ENCODE measurements around the gene NIM1K.

NIM1K gene

DNA sequence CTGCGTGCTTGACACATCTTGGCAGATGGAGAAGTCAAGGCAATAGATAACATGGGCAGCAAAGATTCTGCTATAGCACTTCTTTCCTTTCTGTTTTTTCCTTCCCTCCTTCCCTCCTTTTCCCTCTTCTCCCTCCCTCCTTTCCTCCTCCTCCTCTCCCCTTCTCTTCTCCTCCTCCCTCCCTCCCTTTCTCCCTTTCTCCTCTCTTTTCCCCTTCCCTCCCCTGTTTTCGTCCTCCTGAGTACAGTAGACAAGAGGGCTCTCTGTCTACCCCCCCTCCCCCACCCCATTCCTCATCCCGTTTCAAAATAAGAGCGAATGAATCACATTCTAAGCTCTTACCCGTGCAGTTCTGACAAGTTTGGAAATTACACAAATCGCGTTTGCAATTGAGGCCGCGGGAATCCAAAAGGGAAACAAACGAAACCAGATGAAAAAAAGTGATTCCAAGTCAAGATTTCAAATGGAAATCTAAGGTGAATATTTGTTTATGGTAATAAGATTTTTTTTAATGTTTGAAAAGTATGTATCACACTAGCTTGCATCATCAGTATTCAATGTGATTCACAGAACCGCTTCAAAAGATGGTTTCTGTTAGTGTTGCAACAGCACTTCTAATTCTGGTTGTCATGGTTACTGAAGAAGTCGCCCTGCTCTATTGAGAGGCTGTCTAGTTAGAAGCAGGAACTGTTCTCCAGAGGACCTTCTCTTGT lies 1.3 kb downstream of the NIM1K start (continued):
- TF ChIP-seq ZNF138 (tag by site-specific recombination; IDR thresholded peaks at IDR 0.05; ENCODE audit: borderline replicate concordance) (0 out of 2 replicates have a peak, but pooled peaks have one; percentile 17), KLF9 (tag by site-specific recombination; IDR thresholded peaks at IDR 0.05; ENCODE audit: low read depth) (peak; percentile 67), ZNF335 (tag by site-specific recombination; conservative IDR thresholded peaks at IDR 0.05) (peak; percentile 60), ZNF521 (tag by site-specific recombination; IDR thresholded peaks at IDR 0.05) (no peak), ZNF302 (tag by site-specific recombination; IDR thresholded peaks at IDR 0.05; ENCODE audit: low read depth) (no peak), ZEB2 (tag by site-specific recombination; IDR thresholded peaks at IDR 0.05) (peak; percentile 72), ZNF510 (tag by site-specific recombination; IDR thresholded peaks at IDR 0.05; ENCODE audit: insufficient replicate concordance) (no peak), RBAK (tag by site-specific recombination; IDR thresholded peaks at IDR 0.05) (no peak), ZNF624 (tag by site-specific recombination; IDR thresholded peaks at IDR 0.05) (no peak), GLI2 (tag by site-specific recombination; IDR thresholded peaks at IDR 0.05; ENCODE audit: borderline replicate concordance, low read depth) (no peak), ZNF10 (tag by site-specific recombination; IDR thresholded peaks at IDR 0.05) (no peak), ZNF350 (tag by site-specific recombination; IDR thresholded peaks at IDR 0.05) (no peak), TRIM28 (IDR thresholded peaks at IDR 0.05; ENCODE audit: borderline replicate concordance, low read length) (no peak), ZNF596 (tag by site-specific recombination; IDR thresholded peaks at IDR 0.05) (no peak), ZNF423 (tag by site-specific recombination; IDR thresholded peaks at IDR 0.05) (no peak), ZNF155 (tag by site-specific recombination; IDR thresholded peaks at IDR 0.05) (no peak), ZNF670 (tag by site-specific recombination; IDR thresholded peaks at IDR 0.05; ENCODE audit: low read depth) (no peak), OVOL3 (tag by site-specific recombination; IDR thresholded peaks at IDR 0.05) (no peak), ZNF664 (tag by site-specific recombination; IDR thresholded peaks at IDR 0.05) (no peak), PRDM1 (tag by site-specific recombination; IDR thresholded peaks at IDR 0.05) (peak; percentile 100), BCL11A (tag by site-specific recombination; IDR thresholded peaks at IDR 0.05; ENCODE audit: low read depth) (0 out of 2 replicates have a peak, but pooled peaks have one; percentile 74), ZNF292 (tag by site-specific recombination; IDR thresholded peaks at IDR 0.05; ENCODE audit: borderline replicate concordance, low read depth) (no peak), ZNF747 (tag by site-specific recombination; IDR thresholded peaks at IDR 0.05) (no peak), ZNF391 (tag by site-specific recombination; IDR thresholded peaks at IDR 0.05; ENCODE audit: borderline replicate concordance, low read depth) (peak; percentile 93)
- TF ChIP-seq, protein P1, sequence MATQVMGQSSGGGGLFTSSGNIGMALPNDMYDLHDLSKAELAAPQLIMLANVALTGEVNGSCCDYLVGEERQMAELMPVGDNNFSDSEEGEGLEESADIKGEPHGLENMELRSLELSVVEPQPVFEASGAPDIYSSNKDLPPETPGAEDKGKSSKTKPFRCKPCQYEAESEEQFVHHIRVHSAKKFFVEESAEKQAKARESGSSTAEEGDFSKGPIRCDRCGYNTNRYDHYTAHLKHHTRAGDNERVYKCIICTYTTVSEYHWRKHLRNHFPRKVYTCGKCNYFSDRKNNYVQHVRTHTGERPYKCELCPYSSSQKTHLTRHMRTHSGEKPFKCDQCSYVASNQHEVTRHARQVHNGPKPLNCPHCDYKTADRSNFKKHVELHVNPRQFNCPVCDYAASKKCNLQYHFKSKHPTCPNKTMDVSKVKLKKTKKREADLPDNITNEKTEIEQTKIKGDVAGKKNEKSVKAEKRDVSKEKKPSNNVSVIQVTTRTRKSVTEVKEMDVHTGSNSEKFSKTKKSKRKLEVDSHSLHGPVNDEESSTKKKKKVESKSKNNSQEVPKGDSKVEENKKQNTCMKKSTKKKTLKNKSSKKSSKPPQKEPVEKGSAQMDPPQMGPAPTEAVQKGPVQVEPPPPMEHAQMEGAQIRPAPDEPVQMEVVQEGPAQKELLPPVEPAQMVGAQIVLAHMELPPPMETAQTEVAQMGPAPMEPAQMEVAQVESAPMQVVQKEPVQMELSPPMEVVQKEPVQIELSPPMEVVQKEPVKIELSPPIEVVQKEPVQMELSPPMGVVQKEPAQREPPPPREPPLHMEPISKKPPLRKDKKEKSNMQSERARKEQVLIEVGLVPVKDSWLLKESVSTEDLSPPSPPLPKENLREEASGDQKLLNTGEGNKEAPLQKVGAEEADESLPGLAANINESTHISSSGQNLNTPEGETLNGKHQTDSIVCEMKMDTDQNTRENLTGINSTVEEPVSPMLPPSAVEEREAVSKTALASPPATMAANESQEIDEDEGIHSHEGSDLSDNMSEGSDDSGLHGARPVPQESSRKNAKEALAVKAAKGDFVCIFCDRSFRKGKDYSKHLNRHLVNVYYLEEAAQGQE (tag by site-specific recombination; IDR thresholded peaks at IDR 0.05), result peak; percentile 55
- TF ChIP-seq, protein P2, sequence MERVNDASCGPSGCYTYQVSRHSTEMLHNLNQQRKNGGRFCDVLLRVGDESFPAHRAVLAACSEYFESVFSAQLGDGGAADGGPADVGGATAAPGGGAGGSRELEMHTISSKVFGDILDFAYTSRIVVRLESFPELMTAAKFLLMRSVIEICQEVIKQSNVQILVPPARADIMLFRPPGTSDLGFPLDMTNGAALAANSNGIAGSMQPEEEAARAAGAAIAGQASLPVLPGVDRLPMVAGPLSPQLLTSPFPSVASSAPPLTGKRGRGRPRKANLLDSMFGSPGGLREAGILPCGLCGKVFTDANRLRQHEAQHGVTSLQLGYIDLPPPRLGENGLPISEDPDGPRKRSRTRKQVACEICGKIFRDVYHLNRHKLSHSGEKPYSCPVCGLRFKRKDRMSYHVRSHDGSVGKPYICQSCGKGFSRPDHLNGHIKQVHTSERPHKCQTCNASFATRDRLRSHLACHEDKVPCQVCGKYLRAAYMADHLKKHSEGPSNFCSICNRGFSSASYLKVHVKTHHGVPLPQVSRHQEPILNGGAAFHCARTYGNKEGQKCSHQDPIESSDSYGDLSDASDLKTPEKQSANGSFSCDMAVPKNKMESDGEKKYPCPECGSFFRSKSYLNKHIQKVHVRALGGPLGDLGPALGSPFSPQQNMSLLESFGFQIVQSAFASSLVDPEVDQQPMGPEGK (tag by site-specific recombination; IDR thresholded peaks at IDR 0.05), result peak; percentile 90
- TF ChIP-seq, protein P3, sequence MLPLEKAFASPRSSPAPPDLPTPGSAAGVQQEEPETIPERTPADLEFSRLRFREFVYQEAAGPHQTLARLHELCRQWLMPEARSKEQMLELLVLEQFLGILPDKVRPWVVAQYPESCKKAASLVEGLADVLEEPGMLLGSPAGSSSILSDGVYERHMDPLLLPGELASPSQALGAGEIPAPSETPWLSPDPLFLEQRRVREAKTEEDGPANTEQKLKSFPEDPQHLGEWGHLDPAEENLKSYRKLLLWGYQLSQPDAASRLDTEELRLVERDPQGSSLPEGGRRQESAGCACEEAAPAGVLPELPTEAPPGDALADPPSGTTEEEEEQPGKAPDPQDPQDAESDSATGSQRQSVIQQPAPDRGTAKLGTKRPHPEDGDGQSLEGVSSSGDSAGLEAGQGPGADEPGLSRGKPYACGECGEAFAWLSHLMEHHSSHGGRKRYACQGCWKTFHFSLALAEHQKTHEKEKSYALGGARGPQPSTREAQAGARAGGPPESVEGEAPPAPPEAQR (tag by site-specific recombination; IDR thresholded peaks at IDR 0.05), result no peak; the same call in 1 of the 2 replicates
- TF ChIP-seq, protein P4, sequence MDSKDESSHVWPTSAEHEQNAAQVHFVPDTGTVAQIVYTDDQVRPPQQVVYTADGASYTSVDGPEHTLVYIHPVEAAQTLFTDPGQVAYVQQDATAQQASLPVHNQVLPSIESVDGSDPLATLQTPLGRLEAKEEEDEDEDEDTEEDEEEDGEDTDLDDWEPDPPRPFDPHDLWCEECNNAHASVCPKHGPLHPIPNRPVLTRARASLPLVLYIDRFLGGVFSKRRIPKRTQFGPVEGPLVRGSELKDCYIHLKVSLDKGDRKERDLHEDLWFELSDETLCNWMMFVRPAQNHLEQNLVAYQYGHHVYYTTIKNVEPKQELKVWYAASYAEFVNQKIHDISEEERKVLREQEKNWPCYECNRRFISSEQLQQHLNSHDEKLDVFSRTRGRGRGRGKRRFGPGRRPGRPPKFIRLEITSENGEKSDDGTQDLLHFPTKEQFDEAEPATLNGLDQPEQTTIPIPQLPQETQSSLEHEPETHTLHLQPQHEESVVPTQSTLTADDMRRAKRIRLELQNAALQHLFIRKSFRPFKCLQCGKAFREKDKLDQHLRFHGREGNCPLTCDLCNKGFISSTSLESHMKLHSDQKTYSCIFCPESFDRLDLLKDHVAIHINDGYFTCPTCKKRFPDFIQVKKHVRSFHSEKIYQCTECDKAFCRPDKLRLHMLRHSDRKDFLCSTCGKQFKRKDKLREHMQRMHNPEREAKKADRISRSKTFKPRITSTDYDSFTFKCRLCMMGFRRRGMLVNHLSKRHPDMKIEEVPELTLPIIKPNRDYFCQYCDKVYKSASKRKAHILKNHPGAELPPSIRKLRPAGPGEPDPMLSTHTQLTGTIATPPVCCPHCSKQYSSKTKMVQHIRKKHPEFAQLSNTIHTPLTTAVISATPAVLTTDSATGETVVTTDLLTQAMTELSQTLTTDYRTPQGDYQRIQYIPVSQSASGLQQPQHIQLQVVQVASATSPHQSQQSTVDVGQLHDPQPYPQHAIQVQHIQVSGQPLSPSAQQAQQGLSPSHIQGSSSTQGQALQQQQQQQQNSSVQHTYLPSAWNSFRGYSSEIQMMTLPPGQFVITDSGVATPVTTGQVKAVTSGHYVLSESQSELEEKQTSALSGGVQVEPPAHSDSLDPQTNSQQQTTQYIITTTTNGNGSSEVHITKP (tag by site-specific recombination; IDR thresholded peaks at IDR 0.05), result peak; percentile 75
